Right cardiac atrium (tissue), 5 donors: ENCODE measurements around the gene LENEP. TPM values are rescaled to one million over a fixed set of nuclear protein-coding genes. Genes with fewer than 3 reads are reported as not detected.
"Not testable (repeated sequence)": the region's sequence is repeated elsewhere in the genome, so short reads cannot be mapped to it uniquely, and the experiment has no call there.

Source experiments
- ATAC-seq, 2 donors: fragments of 200-7000 bp; cut with Tn5 transposase; one replicate each; pipeline versions ENCODE4 v1.8.0 to v1.9.1; 2020; ENCODE audit warnings: moderate library complexity in 2 of 2, mild to moderate bottlenecking in 1 of 2
- DNase-seq, 3 donors: peaks; one replicate each; pipeline ENCODE4 v3.0.0-alpha.2; 2020
- H3K27ac ChIP-seq: one replicate; pipeline ENCODE4 v1.5.1; 2013; ENCODE audit warnings: mild to moderate bottlenecking, low read length, control low read depth, moderate library complexity
- H3K27me3 ChIP-seq: one replicate; pipeline ENCODE4 v1.6.1; 2013; ENCODE audit not compliant: control insufficient read depth, insufficient read depth
- H3K4me1 ChIP-seq: one replicate; pipeline ENCODE4 v1.6.1; 2013; ENCODE audit warnings: low read length; ENCODE audit not compliant: control insufficient read depth, insufficient read depth
- H3K4me3 ChIP-seq: one replicate; pipeline ENCODE4 v1.5.1; 2013; ENCODE audit warnings: low read length, control low read depth
- H3K9me3 ChIP-seq: one replicate; pipeline ENCODE4 v1.6.1; 2013; ENCODE audit warnings: low read length; ENCODE audit not compliant: control insufficient read depth
- WGBS: extraction: QIAGEN DNeasy Blood & Tissue Kit; methylation state at CpG from one replicate; pipeline ENCODE4 v1.1.7; 2013; 5-methylcytosine and 5-hydroxymethylcytosine counted together
- intact Hi-C, 4 donors: fragments of 100-400 bp; cut with DNase I; formaldehyde crosslinking; loops; one replicate each; pipeline versions ENCODE4 v1.11.0 to v1.14.0; 2022 to 2023
- polyA plus RNA-seq: library from polyadenylated mRNA; stranded (reverse); fragments of 200-250 nt; gene quantifications from one replicate; pipeline ENCODE4 v1.2.3, GENCODE V29; 2013
- total RNA-seq, 4 donors: library from RNA; stranded (reverse); fragmentation: NEBNext Ultra II Directional; extraction: Animal tissue kit (Norgen Biotek cat#: 25700); gene quantifications; one replicate each; pipeline ENCODE4 v1.2.1, GENCODE V29; 2021
- donor health status: healthy with polysubstance abuse.
- donor health status: DM: no; HTN: yes; CAD: no.
- donor health status: DM: no; HTN: no; CAD: no.
- donor health status: DM: no; HTN: yes; CAD: no; lungs with severe emphysema.
- donor health status: DM: yes; HTN: yes; CAD: no.

The LENEP gene
- total and polyA plus RNA-seq, 5 donors: not detected

DNA sequence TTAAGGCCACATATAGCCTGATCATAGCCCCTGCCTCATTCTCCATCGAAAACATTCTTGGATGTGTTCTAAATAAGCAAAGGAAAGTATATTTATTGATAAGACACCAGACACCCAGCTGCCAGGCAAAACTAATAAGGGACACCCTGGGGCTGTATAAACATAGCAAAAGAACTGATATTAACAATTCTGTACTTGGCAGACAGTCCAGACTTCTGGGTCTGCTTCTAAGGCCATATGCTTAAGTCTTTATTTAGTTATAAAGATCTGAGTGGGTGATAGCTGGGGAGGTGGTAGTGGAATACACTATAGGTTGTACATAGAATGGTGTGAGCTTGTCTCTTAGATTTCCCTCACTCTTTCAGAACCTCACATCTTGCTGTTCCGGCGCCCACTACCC lies 15.0 kb upstream of the LENEP start:
- Histone ChIP-seq H3K9me3 (no peaks in the 10 kb centered on the region), H3K27ac (no peak overlapping the region), H3K4me1 (peaks cover 4% of the 10 kb centered on the region), H3K27me3 (no peaks in the 10 kb centered on the region), H3K4me3 (no peak overlapping the region)
- no peak for ATAC-seq
- WGBS: 95% methylated on average over 3 of the region's 3 CpGs
- DNase-seq: no peak
- intact Hi-C loops: loop anchor here in 1 of 4 donors (10.0 kb wide), 1 partner anchor 86 kb away; the partner anchor contains the start of gene EFNA4

DNA sequence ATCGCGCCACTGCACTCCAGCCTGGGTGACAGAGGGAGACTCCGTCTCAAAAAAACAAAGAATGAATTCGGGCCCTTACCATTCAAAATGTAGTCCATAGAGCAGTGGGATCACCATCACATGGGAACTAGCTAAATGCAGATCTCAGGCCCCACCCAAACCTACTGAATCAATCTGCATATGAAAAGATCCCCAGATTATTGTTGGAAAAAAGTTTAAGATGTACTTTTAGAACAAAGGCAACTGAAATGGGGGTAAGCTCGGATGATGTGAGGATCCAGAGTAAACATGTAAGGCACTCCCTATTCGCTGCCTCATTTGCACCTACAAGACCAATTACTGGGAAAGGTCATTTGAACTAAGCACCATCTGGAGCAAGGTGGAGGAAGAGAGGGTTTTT lies 11.0 kb upstream of the LENEP start:
- intact Hi-C loops: no loop called here
- 64% methylated on average over 6 of the region's 6 CpGs for WGBS
- DNase-seq (no peak), ATAC-seq (no peak)
- Histone ChIP-seq H3K27ac (no peak overlapping the region), H3K4me3 (peak overlapping the region; percentile 91), H3K27me3 (no peaks in the 10 kb centered on the region), H3K4me1 (peaks cover 6% of the 10 kb centered on the region), H3K9me3 (no peaks in the 10 kb centered on the region)

- intact Hi-C loops: no loop called here
- under 1% methylated on average over 26 of the region's 26 CpGs for WGBS
- Histone ChIP-seq H3K27ac (peak within 1 kb of the TSS; percentile 46), H3K4me1 (peaks cover 7% of the 10 kb centered on the region), H3K27me3 (no peaks in the 10 kb centered on the region), H3K4me3 (peak within 1 kb of the TSS; percentile 91), H3K9me3 (no peaks in the 10 kb centered on the region)
- ATAC-seq: peak; percentile 100
- peak; percentile 92 to 97 (median 96) for DNase-seq
These were observed 10.3 kb upstream of the LENEP start, which contains the start of gene FLAD1 for GRCh38 chr1:154982897-154983648. Gene FLAD1 (plus strand): TSS chr1:154983344. CDS start chr1:154983695, 351 bp downstream.

DNA sequence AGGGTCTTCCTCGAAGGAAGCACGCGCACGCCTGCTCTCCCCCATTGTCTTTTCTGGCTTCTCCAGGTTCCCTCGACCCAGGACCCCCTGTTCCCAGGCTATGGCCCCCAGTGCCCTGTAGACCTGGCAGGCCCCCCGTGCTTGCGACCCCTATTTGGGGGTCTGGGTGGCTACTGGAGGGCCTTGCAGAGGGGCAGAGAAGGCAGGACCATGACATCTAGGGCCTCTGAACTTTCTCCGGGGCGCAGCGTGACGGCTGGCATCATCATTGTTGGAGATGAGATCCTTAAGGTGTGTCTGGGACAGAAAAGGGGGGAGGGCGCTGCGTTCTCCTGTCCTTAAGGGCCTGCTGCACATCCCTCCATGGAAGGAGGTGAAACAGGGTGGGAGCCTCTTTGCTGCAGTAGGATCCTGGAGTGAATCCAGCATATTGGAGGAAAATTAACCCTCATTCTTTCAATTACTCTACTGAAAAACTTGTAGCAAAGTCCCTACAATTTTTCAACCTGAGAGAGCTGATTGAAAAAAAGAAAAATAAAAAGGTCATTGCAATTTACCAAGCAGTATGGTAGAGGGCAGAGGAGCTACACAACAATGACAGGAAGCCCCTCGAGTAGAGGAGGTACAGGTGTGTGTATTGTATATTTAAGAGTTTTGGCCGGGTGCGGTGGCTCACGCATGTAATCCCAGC lies 9.5 kb upstream of the LENEP start:
- intact Hi-C loops: no loop called here
- Histone ChIP-seq H3K27ac (no peak overlapping the region), H3K27me3 (no peaks in the 10 kb centered on the region), H3K4me3 (peak overlapping the region; percentile 91), H3K9me3 (no peaks in the 10 kb centered on the region), H3K4me1 (peaks cover 7% of the 10 kb centered on the region)
- 16% methylated on average over 17 of the region's 17 CpGs for WGBS
- ATAC-seq (no peak), DNase-seq (peak in 1 of 3 donors; percentile 40)

DNA sequence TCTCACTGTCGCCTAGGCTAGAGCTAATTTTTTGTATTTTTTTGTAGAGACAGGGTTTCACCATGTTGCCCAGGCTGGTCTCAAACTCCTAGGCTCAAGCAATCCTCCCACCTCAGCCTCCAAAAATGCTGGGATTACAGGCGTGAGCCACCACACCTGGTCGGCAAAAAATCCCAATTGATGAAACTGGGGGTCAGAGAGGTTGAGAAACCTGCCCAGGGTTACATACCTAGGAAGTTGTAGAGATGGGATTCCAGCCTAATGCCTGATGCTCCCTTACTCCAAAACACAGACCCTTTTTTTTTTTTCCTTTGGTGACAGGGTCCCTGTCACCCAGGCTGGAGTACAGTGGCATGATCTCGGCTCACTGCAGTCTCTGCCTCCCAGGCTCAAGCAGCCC lies 6.7 kb upstream of the LENEP start:
- H3K4me3 ChIP-seq, DNase-seq, H3K27me3 ChIP-seq, H3K4me1 ChIP-seq, intact Hi-C loops, H3K9me3 ChIP-seq, H3K27ac ChIP-seq, ATAC-seq: not testable (repeated sequence)
- 91% methylated on average over 4 of the region's 4 CpGs for WGBS

DNA sequence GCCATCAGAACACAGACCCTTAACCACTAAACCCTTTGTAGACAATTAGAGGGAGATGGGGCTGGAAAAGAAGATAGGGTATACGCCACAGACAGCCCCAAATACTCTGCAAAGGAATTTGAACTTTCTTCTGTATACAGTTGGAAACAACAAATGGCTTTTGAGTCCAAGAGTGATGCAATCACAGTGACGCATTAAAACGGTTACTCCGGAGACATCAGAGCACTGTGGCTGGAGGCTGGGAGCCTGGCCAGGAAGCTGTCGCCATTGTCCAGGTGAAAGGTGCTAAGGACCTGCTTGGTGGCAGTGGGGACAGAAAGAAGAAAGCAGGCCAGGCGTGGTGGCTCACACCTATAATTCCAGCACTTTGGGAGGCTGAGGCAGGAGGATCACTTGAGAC lies 6.1 kb upstream of the LENEP start:
- Histone ChIP-seq H3K9me3 (no peaks in the 10 kb centered on the region), H3K27ac (no peak overlapping the region), H3K4me3 (no peak overlapping the region), H3K27me3 (no peaks in the 10 kb centered on the region), H3K4me1 (peaks cover 6% of the 10 kb centered on the region)
- DNase-seq (peak in 1 of 3 donors; percentile 21), ATAC-seq (no peak)
- intact Hi-C loops: no loop called here
- 62% methylated on average over 6 of the region's 6 CpGs for WGBS

DNA sequence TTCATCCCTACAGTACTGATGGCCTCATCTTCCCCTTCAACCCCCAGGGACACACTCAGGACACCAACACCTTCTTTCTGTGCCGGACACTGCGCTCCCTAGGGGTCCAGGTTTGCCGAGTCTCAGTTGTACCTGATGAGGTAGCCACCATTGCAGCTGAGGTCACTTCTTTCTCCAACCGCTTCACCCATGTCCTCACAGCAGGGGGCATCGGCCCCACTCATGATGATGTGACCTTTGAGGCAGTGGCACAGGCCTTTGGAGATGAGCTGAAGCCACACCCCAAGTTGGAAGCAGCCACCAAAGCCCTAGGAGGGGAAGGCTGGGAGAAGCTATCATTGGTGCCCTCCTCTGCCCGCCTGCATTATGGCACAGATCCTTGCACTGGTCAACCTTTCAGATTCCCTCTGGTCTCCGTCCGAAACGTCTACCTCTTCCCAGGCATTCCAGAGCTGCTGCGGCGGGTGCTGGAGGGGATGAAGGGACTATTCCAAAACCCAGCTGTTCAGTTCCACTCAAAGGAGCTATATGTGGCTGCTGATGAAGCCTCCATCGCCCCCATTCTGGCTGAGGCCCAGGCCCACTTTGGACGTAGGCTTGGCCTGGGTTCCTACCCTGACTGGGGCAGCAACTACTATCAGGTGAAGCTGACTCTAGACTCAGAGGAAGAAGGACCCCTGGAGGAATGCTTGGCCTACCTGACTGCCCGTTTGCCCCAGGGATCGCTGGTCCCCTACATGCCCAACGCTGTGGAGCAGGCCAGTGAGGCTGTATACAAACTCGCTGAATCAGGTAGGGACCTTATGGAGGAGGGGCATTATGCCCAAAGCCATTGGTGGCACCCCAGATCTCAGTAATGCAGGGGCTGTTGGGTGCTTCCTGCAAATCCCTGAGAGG lies 5.1 kb upstream of the LENEP start:
- WGBS: 87% methylated on average over 17 of the region's 17 CpGs
- peak in 2 of 3 donors; percentile 18 to 49 for DNase-seq

GRCh38 chr1:154989195-154989860 lies 4.1 kb upstream of the LENEP start:
- DNase-seq (peak in 1 of 3 donors; percentile 18), ATAC-seq (no peak)
- no peak overlapping the region for H3K27ac ChIP-seq
- no peaks in the 10 kb centered on the region for H3K9me3 ChIP-seq
- H3K4me1 ChIP-seq: peaks cover 1% of the 10 kb centered on the region
- WGBS: 82% methylated on average over 3 of the region's 3 CpGs
- H3K4me3 ChIP-seq: no peak overlapping the region
- intact Hi-C loops: no loop called here
- no peaks in the 10 kb centered on the region for H3K27me3 ChIP-seq

More for the DNA sequence above, 5.1 kb upstream of the LENEP start:
- no peak overlapping the region for H3K4me3 ChIP-seq
- no peaks in the 10 kb centered on the region for H3K9me3 ChIP-seq
- H3K4me1 ChIP-seq: peaks cover 4% of the 10 kb centered on the region
- no peak for ATAC-seq
- intact Hi-C loops: no loop called here
- no peak overlapping the region for H3K27ac ChIP-seq
- H3K27me3 ChIP-seq: no peaks in the 10 kb centered on the region

DNA sequence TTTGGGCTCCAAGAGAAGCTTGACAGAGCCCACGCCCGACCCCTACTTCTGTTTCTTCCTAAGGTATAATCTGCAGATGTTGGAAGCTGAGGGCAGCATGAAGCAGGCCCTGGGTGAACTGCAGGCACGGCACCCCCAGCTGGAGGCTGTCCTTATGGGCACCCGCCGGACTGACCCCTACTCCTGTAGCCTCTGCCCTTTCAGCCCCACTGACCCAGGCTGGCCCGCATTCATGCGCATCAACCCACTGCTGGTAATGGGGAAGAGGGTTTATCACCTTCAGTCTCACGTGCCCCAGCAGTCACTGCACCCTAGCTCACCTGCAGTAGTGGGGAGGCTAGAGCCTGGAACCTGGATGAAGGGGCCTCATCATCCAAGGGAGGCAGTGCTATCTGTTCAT lies 3.1 kb upstream of the LENEP start:
- intact Hi-C loops: no loop called here
- Histone ChIP-seq H3K27me3 (no peaks in the 10 kb centered on the region), H3K27ac (no peak overlapping the region), H3K4me3 (no peak overlapping the region), H3K9me3 (no peaks in the 10 kb centered on the region), H3K4me1 (peaks cover 1% of the 10 kb centered on the region)
- ATAC-seq (no peak), DNase-seq (peak in 2 of 3 donors; percentile 27 to 33)
- 93% methylated on average over 8 of the region's 8 CpGs for WGBS

DNA sequence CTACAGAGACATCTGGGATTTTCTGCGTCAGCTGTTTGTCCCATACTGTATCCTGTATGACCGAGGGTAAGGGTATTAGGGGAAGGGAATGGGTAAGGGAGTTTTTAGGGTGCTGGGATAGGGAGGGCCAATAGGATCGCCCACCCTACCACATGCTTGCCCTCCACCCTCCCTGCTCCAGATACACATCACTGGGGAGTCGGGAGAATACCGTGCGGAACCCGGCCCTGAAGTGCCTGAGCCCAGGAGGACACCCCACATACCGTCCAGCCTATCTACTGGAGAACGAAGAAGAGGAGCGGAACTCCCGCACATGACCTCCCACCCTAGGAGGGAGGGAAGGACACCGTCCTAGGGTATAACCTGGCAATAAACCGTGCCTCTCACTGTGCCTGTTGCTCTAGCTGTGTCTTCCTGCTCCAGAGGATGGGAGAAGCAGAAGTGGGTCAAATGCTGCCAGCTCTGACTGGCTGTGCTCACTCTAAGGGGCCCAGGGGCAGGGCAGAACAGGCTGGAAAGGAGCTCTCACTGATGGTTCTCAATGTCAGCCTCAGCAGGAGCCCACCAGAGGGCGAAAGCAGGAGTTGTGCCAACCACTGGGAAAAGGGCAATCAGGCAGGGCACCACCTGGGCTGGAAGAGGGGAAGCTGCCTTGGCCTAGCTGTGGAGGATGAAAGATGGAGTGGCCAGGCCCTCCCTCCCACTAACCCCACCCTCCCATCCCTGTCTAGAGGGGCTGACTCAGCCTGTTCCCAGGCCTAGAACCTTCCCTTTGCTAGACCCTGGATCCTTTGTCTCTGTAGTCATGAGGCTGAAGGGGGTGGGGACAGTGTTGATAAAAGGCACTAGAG lies 440 bp upstream of the LENEP start:
- intact Hi-C loops: no loop called here
- WGBS: 84% methylated on average over 14 of the region's 14 CpGs
- Histone ChIP-seq H3K4me3 (no peak overlapping the region), H3K9me3 (no peaks in the 10 kb centered on the region), H3K27me3 (no peaks in the 10 kb centered on the region), H3K27ac (no peak overlapping the region), H3K4me1 (no peaks in the 10 kb centered on the region)
- DNase-seq (peak in 2 of 3 donors; percentile 19 to 34), ATAC-seq (peak in 1 of 2 donors; percentile 16)
